GM12878 (cell line): ENCODE results near the gene IL15. TPM values are rescaled to one million over a fixed set of nuclear protein-coding genes. Genes with fewer than 3 reads are reported as not detected.

ENCODE experiments used
- ATAC-seq: fragments of 200-7000 bp; cut with Tn5 transposase; 3 replicates; pipeline ENCODE4 v1.9.1; 2020; ENCODE audit warnings: mild to moderate bottlenecking, moderate library complexity
- BruUV-seq: library from RNA; stranded (reverse); fragments of 400-500 nt; replicated peaks from 2 replicates; lab custom pipeline; 2021; lab: Mats Ljungman, UMichigan
- CTCF ChIA-PET: fragments of 300-600 bp; sonication (Branson Sonifier 250); formaldehyde crosslinking; extraction: SDS; loops from one replicate; lab custom pipeline; 2021; ENCODE audit warnings: inconsistent platforms; lab: Yijun Ruan, JAX
- POLR2A ChIA-PET: fragments of 350-600 bp; formaldehyde crosslinking; extraction: SDS; loops from one replicate; lab custom pipeline; 2021; ENCODE audit warnings: inconsistent platforms; lab: Charles Lee
- RAD21 ChIA-PET: fragments of 300-600 bp; sonication (Branson Sonifier 250); formaldehyde crosslinking; loops from one replicate; lab custom pipeline; 2023; ENCODE audit warnings: antibody characterized with exemption; ENCODE audit not compliant: unreplicated experiment; lab: Charles Lee
- SMC1A ChIA-PET: fragments of 300-600 bp; sonication (Branson Sonifier 250); formaldehyde crosslinking; loops from one replicate; lab custom pipeline; 2023; ENCODE audit not compliant: unreplicated experiment, uncharacterized antibody; lab: Charles Lee
- DNase-seq: peaks from one replicate; pipeline ENCODE4 v3.0.0-alpha.2; 2011; ENCODE audit warnings: low read depth, low spot score
- FAIRE-seq: peaks from 3 replicates; lab custom pipeline; 2011; peaks lifted over from hg19 to GRCh38; lab: Jason Lieb, UNC
- H2AFZ ChIP-seq: 2 replicates; pipeline ENCODE4 v1.6.0; 2011; ENCODE audit warnings: low read depth, low read length, control low read depth; ENCODE audit not compliant: control insufficient read depth
- H3K27ac ChIP-seq: 2 replicates; pipeline ENCODE4 v1.5.1; 2011; ENCODE audit warnings: control low read depth; ENCODE audit not compliant: control insufficient read depth, insufficient read depth
- H3K27me3 ChIP-seq, 2 experiments: replicated peaks in 1 of 2; 2 replicates each; pipeline versions ENCODE4 v1.6.0 to v1.6.1; 2011; ENCODE audit warnings: low read length in 1 of 2; ENCODE audit not compliant: control insufficient read depth in 2 of 2, insufficient read depth in 2 of 2
- H3K36me3 ChIP-seq, 2 experiments: 2 replicates each; pipeline ENCODE4 v1.5.1; 2011; ENCODE audit warnings: low read length in 1 of 2; ENCODE audit not compliant: control insufficient read depth in 2 of 2, insufficient read depth in 2 of 2
- H3K4me1 ChIP-seq: 2 replicates; pipeline ENCODE4 v1.6.1; 2011; ENCODE audit warnings: mild to moderate bottlenecking, low read length, moderate library complexity, mixed read lengths; ENCODE audit not compliant: control insufficient read depth, insufficient read depth
- H3K4me2 ChIP-seq: 2 replicates; pipeline ENCODE4 v1.6.0; 2011; ENCODE audit warnings: control low read depth; ENCODE audit not compliant: control insufficient read depth, insufficient read depth
- H3K4me3 ChIP-seq: fragments of 200-600 bp; sonication (generic); 2 replicates; pipeline ENCODE4 v1.5.1; 2016
- H3K79me2 ChIP-seq: 2 replicates; pipeline ENCODE4 v1.6.0; 2011; ENCODE audit warnings: low read length; ENCODE audit not compliant: control insufficient read depth, insufficient read depth
- H3K9ac ChIP-seq: 2 replicates; pipeline ENCODE4 v1.8.0; 2011; ENCODE audit warnings: low read length, control low read depth, mixed read lengths; ENCODE audit not compliant: control insufficient read depth, insufficient read depth
- H3K9me3 ChIP-seq: replicated peaks from 3 replicates; pipeline ENCODE4 v1.5.1; 2011; ENCODE audit warnings: mild to moderate bottlenecking, low read length; ENCODE audit not compliant: control insufficient read depth, insufficient read depth
- H4K20me1 ChIP-seq: 2 replicates; pipeline ENCODE4 v1.6.0; 2011; ENCODE audit not compliant: control insufficient read depth, insufficient read depth
- BACH1 ChIP-seq: fragments of 450-650 bp; IDR thresholded peaks from 2 replicates; pipeline ENCODE4 v1.6.1; 2017; ENCODE audit warnings: mild to moderate bottlenecking, borderline replicate concordance
- FOXM1 ChIP-seq: IDR thresholded peaks from 2 replicates; pipeline ENCODE4 v1.6.1; 2012; ENCODE audit warnings: low read depth, mild to moderate bottlenecking, inconsistent platforms, low read length, moderate library complexity
- HCFC1 ChIP-seq: fragments of 150-350 bp; IDR thresholded peaks from 2 replicates; pipeline ENCODE4 v1.6.1; 2014; ENCODE audit warnings: low read length
- NRF1 ChIP-seq: conservative IDR thresholded peaks from 2 replicates; pipeline ENCODE4 v1.6.1; 2011; ENCODE audit warnings: mild to moderate bottlenecking, low read depth, low read length, improper control_type of control experiment
- RB1 ChIP-seq: fragments of 450-650 bp; formaldehyde crosslinking; IDR thresholded peaks from 2 replicates; pipeline ENCODE4 v1.6.1; 2017; ENCODE audit warnings: mild to moderate bottlenecking, borderline replicate concordance
- SPI1 ChIP-seq: IDR thresholded peaks from 2 replicates; pipeline ENCODE4 v1.6.1; 2011; ENCODE audit warnings: low read depth, mild to moderate bottlenecking, low read length, moderate library complexity, borderline replicate concordance; ENCODE audit not compliant: insufficient read depth
- SUZ12 ChIP-seq: fragments of 200-600 bp; sonication (generic); IDR thresholded peaks from one replicate; pipeline ENCODE4 v1.6.1; 2018; ENCODE audit warnings: antibody characterized with exemption, mild to moderate bottlenecking; ENCODE audit not compliant: unreplicated experiment
- TCF3 ChIP-seq: IDR thresholded peaks from 2 replicates; pipeline ENCODE4 v1.6.1; 2012; ENCODE audit warnings: low read depth, mild to moderate bottlenecking, low read length, borderline replicate concordance; ENCODE audit not compliant: insufficient read depth
- TCF7 ChIP-seq: IDR thresholded peaks from 2 replicates; pipeline ENCODE4 v1.6.1; 2014; ENCODE audit warnings: antibody characterized with exemption, borderline replicate concordance
- ZBTB33 ChIP-seq: fragments of 450-650 bp; IDR thresholded peaks from 2 replicates; pipeline ENCODE4 v1.6.1; 2017; ENCODE audit warnings: mild to moderate bottlenecking
- ZNF592 ChIP-seq: fragments of 450-650 bp; IDR thresholded peaks from 2 replicates; pipeline ENCODE4 v1.6.1; 2017; ENCODE audit warnings: mild to moderate bottlenecking, moderate library complexity
- in situ Hi-C: fragments of 300-500 bp; cut with MboI; formaldehyde crosslinking; loops from 9 replicates; pipeline ENCODE4 v1.14.3; 2018; ENCODE audit warnings: mixed read lengths
- intact Hi-C: fragments of 100-400 bp; cut with micrococcal nuclease; formaldehyde crosslinking; loops from one replicate; pipeline ENCODE4 v1.14.2; 2022; ENCODE audit not compliant: unreplicated experiment
- polyA plus RNA-seq, 11 experiments: library from polyadenylated mRNA; depleted of rRNA in 4 of 11; unstranded in 6 of 11; stranded (reverse) in 5 of 11; fragments of >200 nt; fragmentation: Nextera tagmentation in 4 of 11; fragmentation: Illumina TruSeq in 1 of 11; extraction: Ambion mirVana in 4 of 11; extraction: Trizol in 1 of 11; gene quantifications; 1 replicate in 1 of 11; 2 replicates in 10 of 11; pipeline versions ENCODE4 v1.2.1 to v1.2.3, GENCODE V29; 2011 to 2016; ENCODE audit warnings: inconsistent platforms in 2 of 11, missing spikeins in 2 of 11, low read depth in 1 of 11
- total RNA-seq, 4 experiments: library from RNA; depleted of rRNA in 3 of 4; stranded (reverse); fragments of >200 nt in 3 of 4; fragmentation: Illumina TruSeq in 1 of 4; extraction: Trizol in 1 of 4; gene quantifications; 2 replicates each; pipeline versions ENCODE4 v1.2.1 to v1.2.3, GENCODE V29; 2013 to 2021
- TF ChIP-seq, protein P1 (sequence below): fragments of 450-650 bp; IDR thresholded peaks from 2 replicates; pipeline ENCODE4 v1.6.1; 2018; ENCODE audit warnings: mild to moderate bottlenecking, low read depth, moderate library complexity; ENCODE audit not compliant: partially characterized antibody

The IL15 gene
- total and polyA plus RNA-seq, 10 of the 15 experiments (the other 5 are each of a cell fraction or from before 2014, with no cell fraction given): 6.0 to 11.4 (median 8.2) TPM

DNA sequence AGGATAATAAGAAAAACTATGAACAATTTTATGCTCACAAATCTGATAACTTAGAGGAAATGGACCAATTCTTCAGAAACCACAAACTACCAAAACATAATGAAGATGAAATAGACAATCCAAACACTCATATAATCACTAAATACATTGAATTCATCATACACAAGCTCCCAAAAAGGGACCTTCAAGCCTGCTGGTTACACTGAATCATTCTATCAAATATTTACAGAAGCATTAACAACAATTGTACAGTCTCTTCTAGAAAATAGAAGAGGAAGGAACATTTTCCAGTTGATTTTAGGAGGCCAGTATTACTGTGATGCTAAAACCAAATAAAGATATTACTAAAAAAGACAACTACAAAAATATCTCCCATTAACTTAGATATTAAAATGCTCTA lies 88.3 kb downstream of the IL15 start:
- RAD21 ChIA-PET: no interaction called here
- Histone ChIP-seq H3K4me3 (no peak overlapping the region), H3K9ac (no peak overlapping the region), H3K4me1 (no peaks in the 10 kb centered on the region), H3K9me3 (no peaks in the 10 kb centered on the region), H2AFZ (no peak overlapping the region), H4K20me1 (no peaks in the 10 kb centered on the region), H3K4me2 (no peak overlapping the region), H3K79me2 (no peaks in the 10 kb centered on the region), H3K27me3 (no peaks in the 10 kb centered on the region), H3K36me3 (peaks cover 0 to 9% of the 10 kb centered on the region in 2 experiments; a peak in 1 of 4 replicates), H3K27ac (no peak overlapping the region)
- no peak for FAIRE-seq
- in situ Hi-C loops (no loop called here), intact Hi-C loops (no loop called here)
- ATAC-seq: no peak
- POLR2A ChIA-PET: no interaction called here
- CTCF ChIA-PET: no interaction called here
- no TSS peak for BruUV-seq
- SMC1A ChIA-PET: no interaction called here
- no peak for TF ChIP-seq NRF1
- no peak for TF ChIP-seq ZBTB33
- no peak for TF ChIP-seq TCF7
- no peak for TF ChIP-seq BACH1
- no peak for TF ChIP-seq ZNF592
- no peak for TF ChIP-seq FOXM1
- TF ChIP-seq SUZ12: no peak
- no peak for TF ChIP-seq HCFC1
- TF ChIP-seq SPI1: no peak
- TF ChIP-seq RB1: no peak
- TF ChIP-seq, protein P1, sequence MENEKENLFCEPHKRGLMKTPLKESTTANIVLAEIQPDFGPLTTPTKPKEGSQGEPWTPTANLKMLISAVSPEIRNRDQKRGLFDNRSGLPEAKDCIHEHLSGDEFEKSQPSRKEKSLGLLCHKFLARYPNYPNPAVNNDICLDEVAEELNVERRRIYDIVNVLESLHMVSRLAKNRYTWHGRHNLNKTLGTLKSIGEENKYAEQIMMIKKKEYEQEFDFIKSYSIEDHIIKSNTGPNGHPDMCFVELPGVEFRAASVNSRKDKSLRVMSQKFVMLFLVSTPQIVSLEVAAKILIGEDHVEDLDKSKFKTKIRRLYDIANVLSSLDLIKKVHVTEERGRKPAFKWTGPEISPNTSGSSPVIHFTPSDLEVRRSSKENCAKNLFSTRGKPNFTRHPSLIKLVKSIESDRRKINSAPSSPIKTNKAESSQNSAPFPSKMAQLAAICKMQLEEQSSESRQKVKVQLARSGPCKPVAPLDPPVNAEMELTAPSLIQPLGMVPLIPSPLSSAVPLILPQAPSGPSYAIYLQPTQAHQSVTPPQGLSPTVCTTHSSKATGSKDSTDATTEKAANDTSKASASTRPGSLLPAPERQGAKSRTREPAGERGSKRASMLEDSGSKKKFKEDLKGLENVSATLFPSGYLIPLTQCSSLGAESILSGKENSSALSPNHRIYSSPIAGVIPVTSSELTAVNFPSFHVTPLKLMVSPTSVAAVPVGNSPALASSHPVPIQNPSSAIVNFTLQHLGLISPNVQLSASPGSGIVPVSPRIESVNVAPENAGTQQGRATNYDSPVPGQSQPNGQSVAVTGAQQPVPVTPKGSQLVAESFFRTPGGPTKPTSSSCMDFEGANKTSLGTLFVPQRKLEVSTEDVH: no peak
- TF ChIP-seq TCF3: no peak
- no peak for DNase-seq
